SKM-1 treated with dmso at 0.1 percent for 144 hours (cell line): ENCODE data around the gene QRSL1.

ENCODE experiments used
- DNase-seq: peaks from one replicate; lab custom pipeline; 2025; ENCODE audit not compliant: unreplicated experiment; lab: John Stamatoyannopoulos, UW

QRSL1 gene

GRCh38 chr6:106629103-106629858, at the start of gene QRSL1, which contains the start of gene RTN4IP1:
Gene QRSL1, plus strand, starts transcription at chr6:106629578. Its CDS starts 104 bp downstream, at chr6:106629682.
Gene RTN4IP1, minus strand, starts transcription at chr6:106629498. Its CDS starts 477 bp downstream, at chr6:106629021.
- DNase-seq: peak; percentile 91

- DNase-seq: no peak
Observed at GRCh38 chr6:106581468-106581867, 47.9 kb upstream of the QRSL1 start.

GRCh38 chr6:106586815-106587415, 42.5 kb upstream of the QRSL1 start:
- DNase-seq: no peak

- peak; percentile 4 for DNase-seq
Observed at GRCh38 chr6:106588937-106589336, 40.4 kb upstream of the QRSL1 start.

GRCh38 chr6:106591111-106591825, 38.1 kb upstream of the QRSL1 start:
- DNase-seq: no peak

GRCh38 chr6:106599440-106599839, 29.9 kb upstream of the QRSL1 start:
- no peak for DNase-seq

GRCh38 chr6:106600329-106600728, 29.0 kb upstream of the QRSL1 start:
- no peak for DNase-seq

GRCh38 chr6:106608080-106608668, 21.2 kb upstream of the QRSL1 start:
- peak; percentile 78 for DNase-seq

GRCh38 chr6:106609699-106610098, 19.7 kb upstream of the QRSL1 start:
- peak; percentile 9 for DNase-seq

- no peak for DNase-seq
Observed at GRCh38 chr6:106611030-106611429, 18.3 kb upstream of the QRSL1 start.

- no peak for DNase-seq
Observed at GRCh38 chr6:106612671-106613416, 16.5 kb upstream of the QRSL1 start.

- no peak for DNase-seq
Observed at GRCh38 chr6:106613590-106613989, 15.8 kb upstream of the QRSL1 start.

GRCh38 chr6:106614166-106614565, 15.2 kb upstream of the QRSL1 start:
- DNase-seq: no peak

- DNase-seq: no peak
Observed at GRCh38 chr6:106614592-106615257, 14.7 kb upstream of the QRSL1 start.

- no peak for DNase-seq
Observed at GRCh38 chr6:106617302-106617701, 12.1 kb upstream of the QRSL1 start.

- DNase-seq: no peak
Observed at GRCh38 chr6:106617857-106618256, 11.5 kb upstream of the QRSL1 start.

GRCh38 chr6:106618324-106618723, 11.1 kb upstream of the QRSL1 start:
- DNase-seq: no peak

GRCh38 chr6:106619223-106619622, 10.2 kb upstream of the QRSL1 start:
- DNase-seq: no peak

- DNase-seq: no peak
Observed at GRCh38 chr6:106620931-106621672, 8.3 kb upstream of the QRSL1 start.

- no peak for DNase-seq
Observed at GRCh38 chr6:106622412-106622811, 7.0 kb upstream of the QRSL1 start.
